Epidermal melanocyte (primary cell): Measurements from ENCODE around the gene RNF4.
"Not testable (repeated sequence)": the region's sequence is repeated elsewhere in the genome, so short reads cannot be mapped to it uniquely, and the experiment has no call there.

Source experiments
- DNase-seq: peaks from one replicate; pipeline ENCODE4 v3.0.0; 2011; ENCODE audit warnings: low spot score; ENCODE audit not compliant: insufficient read length

The RNF4 gene

GRCh38 chr4:2526559-2526958 lies 57.7 kb downstream of the RNF4 start:
- DNase-seq, result no peak

GRCh38 chr4:2534904-2535375 lies 66.0 kb downstream of the RNF4 start:
- DNase-seq, result no peak

- no peak for DNase-seq
Measured at GRCh38 chr4:2535376-2536192, 66.7 kb downstream of the RNF4 start.

- peak; percentile 47 for DNase-seq
Measured at GRCh38 chr4:2536193-2537010, 67.5 kb downstream of the RNF4 start, which contains the start of gene FAM193A. Gene FAM193A (plus strand): TSS chr4:2536647. CDS start chr4:2536916, 269 bp downstream.

GRCh38 chr4:2537011-2537830 lies 68.3 kb downstream of the RNF4 start:
- no peak for DNase-seq

- DNase-seq, result not testable (repeated sequence)
Measured at GRCh38 chr4:2543580-2544191, 74.8 kb downstream of the RNF4 start.

GRCh38 chr4:2545321-2546013 lies 76.6 kb downstream of the RNF4 start:
- no peak for DNase-seq

GRCh38 chr4:2546286-2546823 lies 77.4 kb downstream of the RNF4 start:
- DNase-seq, result no peak

GRCh38 chr4:2546961-2547691 lies 78.2 kb downstream of the RNF4 start:
- DNase-seq, result not testable (repeated sequence)

GRCh38 chr4:2551118-2551517 lies 82.2 kb downstream of the RNF4 start:
- DNase-seq, result no peak

- no peak for DNase-seq
Measured at GRCh38 chr4:2552806-2553205, 83.9 kb downstream of the RNF4 start.

GRCh38 chr4:2558301-2558700 lies 89.4 kb downstream of the RNF4 start:
- no peak for DNase-seq

- DNase-seq, result no peak
Measured at GRCh38 chr4:2560167-2560566, 91.3 kb downstream of the RNF4 start.
